ENCODE measurements around the gene OSBPL1A.

The OSBPL1A gene

GRCh38 chr18:24219561-24220317, 177.9 kb downstream of the OSBPL1A start:
- DNase-seq (ENCODE audit: low read depth) = no peak

DNA sequence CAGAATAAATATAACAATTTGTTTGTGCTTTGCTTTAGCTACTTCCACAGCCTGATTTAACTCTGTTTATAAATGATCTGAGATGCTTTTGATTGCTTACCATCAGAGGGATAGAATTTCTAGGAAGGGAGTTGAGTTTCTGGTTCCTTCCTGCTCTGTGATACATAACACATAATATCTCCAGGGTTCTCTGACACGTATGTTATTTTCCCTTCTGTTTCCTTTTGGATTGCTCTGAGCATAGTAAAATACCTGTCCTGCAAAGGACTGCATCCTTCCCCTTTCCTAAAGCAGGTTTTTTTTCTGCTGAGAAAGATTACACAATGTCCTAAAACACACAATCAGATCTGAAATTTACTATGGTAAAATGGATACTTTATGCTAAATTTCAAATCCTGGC, 182.7 kb downstream of the OSBPL1A start:
- DNase-seq (ENCODE audit: low read depth) = no peak

DNA sequence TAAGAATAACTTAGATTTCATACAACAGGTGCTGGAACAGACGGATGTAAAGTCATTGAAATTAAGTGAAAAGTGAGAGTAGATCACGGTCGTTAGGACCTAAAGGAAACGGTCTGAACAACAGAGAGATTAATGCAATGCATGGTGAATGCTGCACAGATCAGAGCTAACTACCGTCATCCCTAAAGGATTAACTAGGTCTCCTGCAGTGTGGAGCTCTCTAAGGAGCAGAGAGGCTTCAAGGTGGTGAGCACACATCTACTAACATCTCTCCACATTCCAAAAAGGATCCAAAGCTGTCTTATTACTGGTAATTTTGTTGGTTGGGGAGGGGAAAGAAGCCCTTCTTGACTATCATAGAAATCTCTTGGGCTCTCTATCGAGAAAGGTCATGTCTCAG, 183.5 kb downstream of the OSBPL1A start:
- no peak for DNase-seq (ENCODE audit: low read depth)

DNA sequence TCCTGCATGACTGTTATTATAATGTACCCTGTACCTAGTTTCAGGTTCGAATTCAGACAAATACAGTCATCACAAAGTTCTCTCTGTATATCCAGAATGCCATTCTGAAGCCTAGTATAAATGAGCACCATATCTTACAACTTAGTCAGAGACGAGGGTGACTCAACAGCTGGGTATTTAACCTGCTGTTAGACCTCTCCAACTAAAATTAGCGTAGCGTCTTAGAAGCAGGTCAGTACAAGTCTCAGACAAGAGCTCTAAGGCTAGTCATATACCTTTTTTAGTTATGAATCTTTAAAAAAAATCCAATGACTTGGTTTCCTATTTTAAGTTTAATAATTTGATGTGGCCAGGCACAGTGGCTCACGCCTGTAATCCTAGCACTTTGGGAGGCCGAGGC, 184.7 kb downstream of the OSBPL1A start:
- no peak for DNase-seq (ENCODE audit: low read depth)

GRCh38 chr18:24209558-24209957, 188.1 kb downstream of the OSBPL1A start:
- no peak for DNase-seq (ENCODE audit: low read depth)

DNA sequence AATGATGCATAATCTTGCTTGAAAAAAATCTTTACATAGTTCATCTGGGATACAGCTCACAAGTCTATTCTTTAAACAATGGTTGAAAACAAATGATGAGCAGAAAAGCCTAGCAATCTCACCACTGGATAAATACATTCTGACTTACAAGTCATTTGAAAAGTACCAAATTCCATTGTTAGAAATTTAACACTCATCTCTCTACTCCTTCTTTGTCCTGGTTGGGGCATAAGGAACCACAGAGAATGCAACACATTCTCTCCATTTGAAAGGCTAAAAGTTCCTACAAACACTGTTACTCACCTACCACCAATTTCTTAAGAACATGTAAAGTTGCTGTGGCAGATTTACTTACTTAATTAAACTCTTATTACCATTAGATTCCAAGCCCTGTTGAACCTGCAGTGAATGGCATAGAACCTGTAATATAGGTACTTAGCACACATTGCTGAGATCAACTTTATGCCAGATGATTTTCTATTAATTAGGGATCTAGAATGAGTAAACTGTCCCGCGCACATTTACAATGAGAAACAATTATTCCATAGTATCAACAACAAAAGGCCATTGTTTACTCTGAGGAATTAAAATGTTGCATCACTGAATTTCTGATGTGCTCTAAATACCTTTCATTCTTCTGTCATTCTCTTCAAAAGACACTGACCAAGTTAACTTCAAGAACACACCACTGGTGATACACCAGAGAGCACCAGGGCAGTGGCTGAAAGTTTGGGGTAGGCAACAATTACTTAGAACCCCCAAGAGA, 189.2 kb downstream of the OSBPL1A start:
- no peak for DNase-seq (ENCODE audit: low read depth)

- no peak for DNase-seq (ENCODE audit: low read depth)
These were observed 192.7 kb downstream of the OSBPL1A start for GRCh38 chr18:24204904-24205303.

- DNase-seq (ENCODE audit: low read depth) = no peak
These were observed 195.6 kb downstream of the OSBPL1A start for GRCh38 chr18:24201699-24202687.

- no peak for DNase-seq (ENCODE audit: low read depth)
These were observed 196.9 kb downstream of the OSBPL1A start for GRCh38 chr18:24200494-24201290.

GRCh38 chr18:24199372-24199962, 198.2 kb downstream of the OSBPL1A start:
- DNase-seq (ENCODE audit: low read depth) = no peak

DNA sequence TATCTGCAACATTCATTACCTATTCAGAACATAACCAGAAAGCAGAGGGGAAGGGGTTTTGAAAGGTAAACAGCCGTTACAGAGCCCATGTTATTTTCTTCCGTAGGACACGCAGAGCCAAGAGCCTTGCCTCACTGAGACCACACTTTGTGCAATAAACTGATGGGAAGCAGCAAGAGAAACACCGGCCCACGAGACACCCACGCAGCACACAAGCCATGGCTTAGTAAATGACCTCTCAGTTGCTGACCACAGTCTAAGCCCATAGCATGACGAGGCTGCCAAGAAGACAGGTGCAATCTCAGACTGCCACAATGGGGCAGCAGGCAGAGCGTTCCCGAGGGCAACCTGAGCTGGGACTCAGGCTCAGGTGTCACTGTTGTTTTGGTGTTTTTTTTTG, 199.2 kb downstream of the OSBPL1A start:
- no peak for DNase-seq (ENCODE audit: low read depth)

GRCh38 chr18:24197412-24197811, 200.2 kb downstream of the OSBPL1A start:
- no peak for DNase-seq (ENCODE audit: low read depth)

DNA sequence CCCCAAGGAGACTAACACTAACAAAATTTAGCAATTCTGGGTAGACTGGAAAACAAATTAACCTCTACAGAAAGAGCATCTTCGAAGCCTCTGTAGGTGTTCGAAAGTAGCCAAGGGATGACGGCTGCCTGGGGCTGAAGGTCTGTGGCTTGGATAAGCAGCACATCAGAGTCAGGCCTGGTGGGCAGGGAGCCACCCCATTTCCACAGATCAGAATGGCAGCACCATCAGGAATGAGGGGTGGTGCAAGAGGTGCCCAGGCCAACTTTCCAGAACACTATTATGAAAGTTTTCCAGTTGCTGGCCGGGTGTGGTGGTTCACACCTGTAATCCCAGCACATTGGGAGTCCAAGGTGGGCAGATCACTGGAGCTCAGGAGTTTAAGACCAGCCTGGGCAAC, 200.9 kb downstream of the OSBPL1A start:
- DNase-seq (ENCODE audit: low read depth) = no peak

- no peak for DNase-seq (ENCODE audit: low read depth)
These were observed 202.1 kb downstream of the OSBPL1A start for GRCh38 chr18:24195296-24196053.

GRCh38 chr18:24190590-24190989, 207.0 kb downstream of the OSBPL1A start:
- no peak for DNase-seq (ENCODE audit: low read depth)

- DNase-seq (ENCODE audit: low read depth) = no peak
These were observed 207.8 kb downstream of the OSBPL1A start for GRCh38 chr18:24189664-24190346.

- DNase-seq (ENCODE audit: low read depth) = no peak
These were observed 208.6 kb downstream of the OSBPL1A start for GRCh38 chr18:24189007-24189528.

DNA sequence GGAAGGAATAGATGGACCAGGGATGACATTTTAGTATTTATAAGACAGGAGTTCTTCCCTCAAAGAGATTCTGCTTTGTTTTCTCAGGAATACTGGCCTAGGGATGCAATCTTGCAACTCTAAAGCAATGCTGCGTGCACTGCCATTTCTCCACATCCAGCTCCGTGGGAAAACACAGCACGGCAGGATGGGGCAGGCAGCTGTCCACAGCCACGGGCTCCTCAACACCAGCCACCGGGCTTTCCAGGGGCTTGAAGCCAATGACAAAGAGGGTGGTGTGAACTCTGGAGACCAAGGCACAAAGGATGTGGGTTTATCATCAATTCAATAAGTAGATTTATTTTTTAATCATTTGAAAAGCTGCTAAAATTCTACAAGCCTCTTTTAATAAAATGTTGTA, 209.5 kb downstream of the OSBPL1A start:
- DNase-seq (ENCODE audit: low read depth) = no peak

GRCh38 chr18:24187689-24188088, 209.9 kb downstream of the OSBPL1A start:
- no peak for DNase-seq (ENCODE audit: low read depth)

All from stimulated activated CD8-positive, alpha-beta memory T cell treated with anti-CD3 and anti-CD28 coated beads, Interleukin-12 subunit alpha, Interleukin-12 subunit beta, amount 100 ng/mL, for 4 hours (primary cell).